D721Med (cell line): Measurements from ENCODE around the gene FGF14.

Source experiments
- DNase-seq: peaks from one replicate; pipeline ENCODE4 v3.0.0; 2011; ENCODE audit warnings: low spot score; ENCODE audit not compliant: insufficient read length
- FAIRE-seq: peaks from 2 replicates; lab custom pipeline; 2011; peaks lifted over from hg19 to GRCh38; lab: Jason Lieb, UNC
- TF ChIP-seq, protein P1 (sequence below): IDR thresholded peaks from 2 replicates; pipeline ENCODE4 v1.5.1; 2012; ENCODE audit warnings: mild to moderate bottlenecking, control low read depth; ENCODE audit not compliant: insufficient read depth; ENCODE audit errors: missing control alignments

Gene FGF14

GRCh38 chr13:102401265-102401664, 583 bp downstream of the FGF14 start:
- no peak for DNase-seq

DNA sequence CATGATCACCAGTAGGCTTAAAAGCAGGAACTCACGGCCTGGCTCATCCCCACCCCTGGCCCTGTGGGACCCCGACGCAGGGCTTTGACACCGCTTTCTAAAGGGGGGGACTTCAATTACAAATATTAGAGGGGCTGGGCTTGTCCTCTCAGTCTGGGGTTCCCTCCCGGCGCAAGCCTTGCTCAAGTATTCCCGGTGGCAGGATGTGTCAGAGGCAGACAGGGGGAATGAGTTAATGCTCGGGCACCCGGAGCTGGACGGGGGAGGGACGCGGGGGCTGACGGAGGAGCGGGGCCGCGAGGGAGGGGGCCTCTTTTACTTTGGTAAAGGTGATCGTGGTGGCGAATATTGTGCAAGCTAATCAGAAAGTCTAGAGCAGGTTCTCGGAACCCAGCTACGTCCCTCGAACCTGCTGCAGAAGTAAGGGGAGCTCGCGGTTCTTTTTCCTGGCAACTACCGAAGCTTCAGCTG, 1.1 kb downstream of the FGF14 start:
- TF ChIP-seq, protein P1, sequence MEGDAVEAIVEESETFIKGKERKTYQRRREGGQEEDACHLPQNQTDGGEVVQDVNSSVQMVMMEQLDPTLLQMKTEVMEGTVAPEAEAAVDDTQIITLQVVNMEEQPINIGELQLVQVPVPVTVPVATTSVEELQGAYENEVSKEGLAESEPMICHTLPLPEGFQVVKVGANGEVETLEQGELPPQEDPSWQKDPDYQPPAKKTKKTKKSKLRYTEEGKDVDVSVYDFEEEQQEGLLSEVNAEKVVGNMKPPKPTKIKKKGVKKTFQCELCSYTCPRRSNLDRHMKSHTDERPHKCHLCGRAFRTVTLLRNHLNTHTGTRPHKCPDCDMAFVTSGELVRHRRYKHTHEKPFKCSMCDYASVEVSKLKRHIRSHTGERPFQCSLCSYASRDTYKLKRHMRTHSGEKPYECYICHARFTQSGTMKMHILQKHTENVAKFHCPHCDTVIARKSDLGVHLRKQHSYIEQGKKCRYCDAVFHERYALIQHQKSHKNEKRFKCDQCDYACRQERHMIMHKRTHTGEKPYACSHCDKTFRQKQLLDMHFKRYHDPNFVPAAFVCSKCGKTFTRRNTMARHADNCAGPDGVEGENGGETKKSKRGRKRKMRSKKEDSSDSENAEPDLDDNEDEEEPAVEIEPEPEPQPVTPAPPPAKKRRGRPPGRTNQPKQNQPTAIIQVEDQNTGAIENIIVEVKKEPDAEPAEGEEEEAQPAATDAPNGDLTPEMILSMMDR, result no peak
- no peak for FAIRE-seq
- no peak for DNase-seq

More at GRCh38 chr13:102401265-102401664, 583 bp downstream of the FGF14 start:
- FAIRE-seq, result no peak
- TF ChIP-seq, protein P1, result no peak

DNA sequence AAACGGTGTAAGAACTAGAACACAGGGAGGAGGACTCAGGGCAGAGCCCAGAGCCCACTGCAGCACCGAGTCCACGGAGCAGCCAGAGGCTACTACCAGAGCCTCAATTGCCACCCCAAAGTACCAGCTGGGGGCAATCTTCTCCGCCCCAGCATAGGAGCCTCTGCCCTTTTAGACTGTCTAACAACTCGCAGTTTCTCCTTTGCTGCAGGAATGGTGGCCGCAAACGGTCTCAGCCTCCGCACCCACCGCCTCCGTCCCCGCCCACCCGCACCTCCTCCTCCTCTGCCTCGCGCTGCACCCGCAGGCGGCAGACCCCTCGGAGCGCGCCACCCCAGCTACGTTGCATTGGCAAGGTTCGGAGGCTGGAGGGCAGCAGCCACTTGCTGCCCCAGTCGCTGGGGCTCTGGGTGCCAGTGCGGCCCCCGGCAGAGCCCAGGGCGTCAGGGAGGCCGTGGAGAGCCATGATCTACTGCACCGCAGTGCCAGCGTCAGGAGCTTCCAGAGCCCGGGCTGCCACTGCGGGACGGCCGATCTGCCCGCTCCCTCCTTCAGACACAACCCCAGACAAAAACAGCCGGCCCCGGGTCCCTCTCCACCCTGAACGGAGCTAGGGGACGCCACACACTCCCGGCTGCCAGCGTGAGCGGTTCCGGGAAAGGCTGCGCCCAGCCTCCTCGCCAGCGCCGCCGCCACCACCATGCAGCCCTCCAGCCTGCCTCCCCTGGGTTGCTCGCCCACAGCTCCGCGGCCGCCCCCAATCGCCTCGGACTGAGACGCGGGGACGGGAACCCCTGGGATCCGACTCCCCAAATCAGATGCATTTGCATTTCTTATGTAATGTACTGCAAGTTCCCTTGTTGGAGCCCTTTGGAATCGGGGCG, 1.8 kb downstream of the FGF14 start:
- TF ChIP-seq, protein P1, result no peak
- DNase-seq (no peak), FAIRE-seq (no peak)

- FAIRE-seq, result no peak
- no peak for DNase-seq
- TF ChIP-seq, protein P1, result no peak
Measured at GRCh38 chr13:102395939-102396338, 5.9 kb downstream of the FGF14 start.

GRCh38 chr13:102395174-102395573, 6.7 kb downstream of the FGF14 start:
- no peak for FAIRE-seq
- TF ChIP-seq, protein P1, result no peak
- no peak for DNase-seq

DNA sequence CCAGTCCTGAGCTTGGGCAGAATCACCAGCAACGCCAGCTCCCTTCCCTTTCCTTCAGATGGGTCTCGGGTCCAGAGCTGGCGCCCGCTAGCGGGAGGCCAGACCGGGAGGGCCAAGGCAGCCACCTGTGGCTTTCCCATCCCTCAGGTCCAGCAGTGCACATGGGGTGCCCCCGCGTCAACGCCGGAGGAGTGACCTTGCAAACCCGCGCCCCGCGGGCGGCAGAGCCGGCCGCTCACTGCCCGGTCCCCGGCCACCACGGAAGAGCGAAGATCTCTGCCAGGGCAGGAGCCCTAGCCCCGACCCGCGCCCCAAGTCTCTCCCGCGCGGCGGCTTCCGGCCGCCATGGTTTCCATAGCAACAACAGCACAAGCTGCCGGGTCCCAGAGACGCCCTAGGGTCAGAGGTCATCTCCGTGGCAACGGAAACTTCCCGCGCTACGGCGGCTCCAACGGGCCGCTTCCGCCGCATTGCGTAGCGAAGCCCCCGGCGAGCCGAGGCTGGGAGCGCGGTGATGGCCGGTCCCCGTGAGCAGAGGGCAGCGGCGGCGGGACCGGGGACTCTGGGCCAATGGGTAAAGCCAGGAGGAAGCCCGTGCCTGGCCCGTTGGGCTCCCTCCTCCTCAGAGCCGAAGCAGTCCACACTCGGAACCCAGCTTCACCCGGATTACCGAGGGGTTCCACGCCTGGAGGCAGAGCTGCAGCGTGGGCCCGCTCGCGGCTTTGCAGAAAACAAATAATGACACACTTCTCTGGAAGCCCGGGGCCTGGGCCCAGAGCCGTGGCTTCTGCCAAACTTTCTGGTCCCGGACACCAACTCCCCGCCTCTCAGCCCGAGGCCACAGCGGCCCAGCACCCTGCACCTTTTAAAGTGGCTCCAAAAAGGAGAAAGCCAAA, 7.4 kb downstream of the FGF14 start:
- FAIRE-seq (no peak), DNase-seq (peak; percentile 59)
- TF ChIP-seq, protein P1, result peak; percentile 7
